GM18520 (cell line): ENCODE results near the gene MEF2B.
"Not testable (repeated sequence)": the region's sequence is repeated elsewhere in the genome, so short reads cannot be mapped to it uniquely, and the experiment has no call there.

Experiments
- ATAC-seq: cut with Tn5 transposase; IDR thresholded peaks from one replicate; pipeline ENCODE4 v1.9.1; 2021; ENCODE audit not compliant: unreplicated experiment

Gene MEF2B

DNA sequence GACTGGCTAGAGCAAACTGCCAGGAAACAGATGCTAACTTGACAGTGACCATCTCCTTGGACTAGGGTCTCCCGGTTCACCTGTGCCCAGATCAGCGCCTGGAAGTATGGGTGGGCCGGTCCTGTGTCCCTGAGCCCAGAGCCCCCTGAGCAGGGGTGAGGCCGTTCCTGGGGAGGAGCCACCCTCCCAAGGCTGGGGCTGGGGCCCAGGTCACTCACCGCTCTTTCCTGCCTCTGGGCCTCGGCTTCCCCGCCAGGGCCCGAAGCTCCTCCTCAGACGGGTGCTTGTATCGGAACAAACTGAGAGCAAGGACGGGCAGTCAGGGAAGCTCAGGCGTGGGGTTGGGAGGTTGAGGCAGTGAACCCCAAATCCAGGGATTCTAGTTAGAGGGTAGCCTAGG lies 37.2 kb downstream of the MEF2B start:
- no peak for ATAC-seq

DNA sequence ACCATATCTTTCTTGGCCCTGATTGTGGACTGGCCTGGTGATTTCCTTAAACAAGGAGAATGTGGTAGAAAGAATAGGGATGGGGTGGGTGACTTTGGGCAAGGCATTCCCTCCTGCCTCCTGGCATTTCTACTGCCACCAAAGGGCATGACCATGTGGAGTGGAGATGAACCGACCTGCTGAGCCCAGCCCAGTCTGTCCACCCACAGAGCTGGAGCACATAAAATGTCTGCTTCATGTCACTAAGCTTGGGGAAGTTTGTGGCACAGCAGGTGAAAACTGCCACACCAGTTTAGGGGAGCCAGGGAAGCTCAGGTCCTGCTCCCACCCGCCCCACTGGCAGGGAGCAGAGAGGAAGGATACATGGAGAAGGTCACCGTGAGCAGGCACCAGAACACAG lies 38.1 kb downstream of the MEF2B start:
- no peak for ATAC-seq

- ATAC-seq: no peak
These were observed 44.0 kb downstream of the MEF2B start for GRCh38 chr19:19126102-19126501.

DNA sequence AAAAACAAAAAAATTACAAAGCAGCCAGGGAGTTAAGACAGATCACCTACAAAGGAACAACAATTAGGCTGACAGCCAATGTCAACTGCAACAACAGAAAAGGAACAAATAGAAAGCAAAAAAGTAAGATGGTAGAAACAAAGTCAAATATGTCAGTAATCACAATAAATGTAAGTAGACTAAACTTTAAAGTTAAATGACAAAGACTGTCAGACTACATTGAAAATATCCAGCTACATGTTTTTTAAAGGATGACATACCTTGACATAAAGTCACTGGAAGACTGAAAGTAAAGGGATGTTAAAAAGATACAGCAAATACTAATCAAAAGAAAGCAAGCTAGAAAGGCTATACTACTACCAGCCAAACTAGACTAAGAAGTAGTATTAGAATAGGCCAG lies 46.7 kb downstream of the MEF2B start:
- no peak for ATAC-seq

DNA sequence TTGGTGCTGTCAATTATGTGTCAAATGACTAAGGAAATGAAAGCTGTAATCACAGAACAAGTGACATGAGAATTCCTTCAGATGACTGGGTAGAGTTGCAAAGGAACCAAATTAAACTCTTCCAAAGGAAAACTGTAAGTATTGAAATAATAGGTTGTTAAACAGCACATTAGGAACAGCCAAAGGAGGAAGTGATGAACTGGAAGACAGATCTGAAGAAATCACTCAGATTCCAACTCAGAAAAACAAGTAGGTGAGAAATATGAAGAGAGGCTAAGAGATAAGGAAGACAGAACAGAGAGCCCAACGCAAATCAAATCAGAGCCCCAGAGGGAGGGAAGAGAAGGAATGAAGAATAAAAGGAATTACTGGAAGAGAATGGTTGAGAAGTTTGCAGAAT lies 47.2 kb downstream of the MEF2B start:
- ATAC-seq: no peak

GRCh38 chr19:19121371-19121770 lies 48.7 kb downstream of the MEF2B start:
- no peak for ATAC-seq

DNA sequence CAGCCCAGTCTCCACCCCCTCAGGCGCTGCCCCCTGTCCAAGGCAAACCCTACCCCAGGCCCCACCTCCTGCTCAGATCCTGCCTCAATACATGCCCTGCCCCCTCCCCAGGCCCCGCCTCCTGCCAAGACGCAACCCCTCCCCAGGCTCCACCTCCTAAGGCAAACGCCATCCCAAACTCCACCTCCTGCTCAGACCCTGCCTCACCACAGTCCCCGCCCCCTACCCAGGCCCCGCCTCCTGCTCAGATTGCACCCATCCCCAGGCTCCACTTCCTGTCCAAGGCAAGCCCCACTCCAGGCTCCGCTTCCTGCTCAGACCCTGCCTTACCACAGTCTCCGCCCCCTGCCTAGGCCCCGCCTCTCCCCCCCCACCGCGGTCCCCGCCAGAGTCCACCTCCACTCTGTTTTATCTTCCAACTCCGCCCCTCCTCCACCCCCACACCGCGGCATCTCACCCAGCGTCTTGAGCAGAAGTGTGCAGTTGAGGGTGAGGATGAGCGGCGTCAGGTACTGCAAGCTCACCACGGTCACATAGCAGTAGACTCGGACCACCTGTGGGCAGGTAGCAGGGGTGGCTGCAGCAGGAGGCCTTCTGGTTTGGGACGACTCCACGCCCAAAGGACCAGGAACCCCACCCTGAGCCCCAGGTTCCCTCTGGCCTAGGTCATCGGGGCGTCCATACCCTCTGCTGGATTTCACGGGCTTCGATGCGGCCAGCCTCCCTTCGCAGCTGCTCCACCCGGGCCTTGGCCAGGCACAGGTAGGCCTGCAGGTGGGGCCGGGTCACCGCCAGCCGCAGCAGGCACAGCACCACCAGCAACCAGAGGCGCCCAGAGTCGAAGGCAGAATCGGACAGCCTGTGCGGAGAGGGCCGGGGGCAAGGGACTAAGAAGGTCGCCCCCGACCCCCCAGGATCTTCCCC lies 49.5 kb downstream of the MEF2B start:
- ATAC-seq: no peak

DNA sequence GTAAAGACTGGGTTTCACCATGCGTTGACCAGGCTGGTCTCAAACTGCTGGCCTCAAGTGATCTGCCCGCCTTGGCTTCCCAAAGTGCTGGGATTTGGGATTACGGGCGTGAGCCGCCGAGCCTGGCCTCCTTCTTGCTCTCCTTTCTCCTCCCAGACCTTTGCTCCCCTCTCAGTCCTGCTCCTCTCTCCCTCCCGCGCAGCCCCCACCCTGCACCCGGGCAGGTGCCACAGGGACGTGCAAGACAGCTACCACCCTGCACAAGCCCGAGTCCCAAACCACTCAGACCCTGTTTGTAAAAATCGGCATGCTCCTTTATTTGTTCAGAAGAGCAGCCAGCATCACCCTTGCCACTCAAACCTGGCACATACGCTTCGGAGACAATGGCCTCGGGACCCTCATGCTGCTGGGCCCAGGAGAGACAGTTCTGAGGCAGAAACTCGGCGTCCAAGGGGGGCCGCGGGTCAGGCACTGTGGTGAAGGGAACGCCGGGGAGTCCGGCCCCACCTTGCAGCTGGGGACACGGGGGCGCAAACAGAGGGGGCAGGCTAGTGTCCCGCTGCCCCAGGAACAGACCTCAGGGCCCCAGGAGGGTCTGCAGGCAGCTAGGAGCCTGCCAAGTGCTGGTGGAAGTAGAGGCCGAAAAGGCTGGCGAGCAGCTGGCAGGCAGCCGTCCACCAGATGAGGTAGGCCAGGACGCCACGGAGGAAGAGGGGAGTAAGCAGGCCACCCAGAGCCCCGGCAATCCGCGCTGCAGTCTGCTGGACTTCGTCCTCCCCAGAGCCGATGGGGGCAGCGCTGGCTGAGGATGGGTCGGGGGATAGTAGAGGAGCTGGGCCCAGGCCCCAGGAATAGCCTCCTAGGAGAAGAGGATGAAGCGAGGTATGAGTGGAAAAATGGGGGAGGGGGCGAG lies 50.5 kb downstream of the MEF2B start:
- ATAC-seq: no peak

DNA sequence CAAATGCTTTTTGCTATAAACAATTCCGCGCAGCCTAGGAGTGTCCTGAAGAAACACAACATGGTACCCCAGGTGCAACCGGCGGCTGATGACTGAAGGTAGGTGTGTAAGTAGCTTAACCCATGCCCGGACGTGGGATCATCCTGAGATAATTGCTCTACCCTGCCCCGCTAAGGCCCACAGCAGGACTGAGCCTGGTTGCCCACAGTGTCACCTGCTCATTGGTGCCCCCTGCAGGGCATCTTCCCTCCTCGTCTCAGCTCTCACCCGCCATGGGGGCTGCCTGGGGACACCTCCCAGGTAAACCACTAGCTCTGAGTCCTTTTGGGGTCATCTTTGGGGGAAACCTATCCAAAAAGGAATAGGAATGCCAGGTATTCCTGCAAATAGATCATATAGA lies 54.1 kb downstream of the MEF2B start:
- no peak for ATAC-seq

DNA sequence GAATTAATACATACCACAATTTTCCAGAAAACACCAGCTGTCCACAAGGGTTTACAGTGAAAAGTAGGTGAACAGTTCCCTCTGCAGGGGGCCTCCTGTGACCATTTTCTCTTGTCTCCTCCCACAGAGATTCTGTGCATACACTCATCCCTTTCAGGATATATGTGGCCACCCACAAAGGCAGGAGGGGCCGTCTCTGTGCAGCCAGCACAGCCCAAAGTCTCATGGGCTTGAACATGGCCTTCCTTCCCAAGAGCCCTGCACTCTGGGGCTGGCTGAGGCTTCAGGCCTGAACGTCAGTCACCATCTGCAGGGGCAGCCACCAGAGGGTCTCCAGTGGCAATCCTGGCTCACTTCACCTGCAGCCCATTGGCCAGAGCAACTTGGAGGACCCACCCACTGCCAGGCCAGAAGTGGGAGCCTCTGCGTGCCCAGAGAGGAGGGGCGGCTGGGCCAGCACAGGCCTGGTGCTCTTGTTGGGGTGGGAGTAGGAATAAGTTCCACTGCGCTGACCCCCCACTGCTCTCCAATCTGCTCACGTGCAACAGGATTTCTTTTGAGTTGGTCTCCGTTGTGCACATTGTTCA lies 56.9 kb downstream of the MEF2B start:
- ATAC-seq: no peak

GRCh38 chr19:19111967-19112580 lies 58.0 kb downstream of the MEF2B start:
- ATAC-seq: no peak

- ATAC-seq: no peak
These were observed 58.8 kb downstream of the MEF2B start for GRCh38 chr19:19111136-19111835.

GRCh38 chr19:19110410-19111135 lies 59.5 kb downstream of the MEF2B start:
- ATAC-seq: no peak

DNA sequence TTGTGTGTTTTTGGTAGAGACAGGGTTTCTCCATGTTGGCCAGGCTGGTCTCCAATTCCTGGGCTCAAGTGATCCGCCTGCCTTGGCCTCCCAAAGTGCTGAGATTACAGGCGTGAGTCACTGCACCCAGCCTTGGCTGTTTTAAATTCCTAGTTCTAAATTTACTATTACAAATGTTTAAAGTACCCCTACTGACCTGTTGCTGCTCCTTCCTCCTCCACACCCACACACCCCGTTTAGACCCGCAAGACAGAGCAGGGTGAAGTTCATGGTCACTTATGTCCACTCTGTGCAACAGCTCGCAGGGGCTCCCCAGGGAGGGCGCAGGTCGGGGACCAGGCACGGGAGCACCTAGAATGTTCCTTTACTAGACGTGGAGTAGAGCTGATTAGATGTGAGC lies 60.5 kb downstream of the MEF2B start:
- no peak for ATAC-seq

- no peak for ATAC-seq
These were observed 62.4 kb downstream of the MEF2B start for GRCh38 chr19:19107654-19108053.

DNA sequence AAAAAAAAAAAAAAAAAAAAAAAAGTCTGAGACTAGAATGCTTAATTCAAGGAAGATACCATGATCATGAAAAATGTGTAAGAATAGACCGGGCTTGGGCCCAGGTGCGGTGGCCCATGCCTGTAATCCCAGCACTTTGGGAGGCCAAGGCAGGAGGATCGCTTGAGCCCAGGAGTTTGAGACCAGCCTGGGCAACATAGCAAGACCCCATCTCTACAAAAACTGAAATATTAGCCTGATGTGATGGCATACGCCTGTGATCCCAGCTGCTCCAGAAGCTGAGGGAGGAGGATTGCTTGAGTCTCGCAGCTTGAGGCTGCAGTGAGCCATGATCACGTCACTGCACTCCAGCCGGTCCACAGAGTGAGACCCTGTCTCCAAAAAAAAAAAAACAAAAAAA lies 63.1 kb downstream of the MEF2B start:
- not testable (repeated sequence) for ATAC-seq

GRCh38 chr19:19106056-19106551 lies 64.0 kb downstream of the MEF2B start:
- no peak for ATAC-seq

- no peak for ATAC-seq
These were observed 64.6 kb downstream of the MEF2B start for GRCh38 chr19:19105365-19106055.

DNA sequence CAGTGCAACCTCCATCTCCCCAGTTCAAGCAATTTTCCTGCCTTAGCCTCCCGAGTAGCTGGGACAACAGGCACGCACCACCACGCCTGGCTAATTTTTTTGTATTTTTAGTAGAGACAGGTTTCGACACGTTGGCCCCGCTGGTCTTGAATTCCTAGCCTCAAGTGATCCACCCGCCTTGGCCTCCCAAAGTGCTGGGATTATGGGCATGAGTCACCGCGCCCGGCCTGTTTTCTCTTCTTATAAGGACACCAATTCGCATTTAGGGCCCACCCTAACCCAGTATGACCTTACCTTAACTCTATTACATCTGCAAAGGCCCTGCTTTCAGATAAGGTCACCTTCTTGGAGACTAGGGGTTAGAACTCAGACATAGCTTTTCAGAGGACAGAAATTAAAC lies 66.9 kb downstream of the MEF2B start:
- ATAC-seq: no peak
